HepG2 (cell line): ENCODE data around the gene GALNT18. TPM values are rescaled to one million over a fixed set of nuclear protein-coding genes. Genes with fewer than 3 reads are reported as not detected.

Experiments
- ATAC-seq: fragments of 200-7000 bp; cut with Tn5 transposase; 3 replicates; pipeline ENCODE4 v1.9.1; 2020; ENCODE audit warnings: mild to moderate bottlenecking, moderate library complexity
- BruUV-seq: library from RNA; stranded (reverse); fragments of 400-500 nt; replicated peaks from 2 replicates; lab custom pipeline; 2021; lab: Mats Ljungman, UMichigan
- CTCF ChIA-PET: fragments of 300-600 bp; formaldehyde crosslinking; extraction: SDS; loops from one replicate; lab custom pipeline; 2021; ENCODE audit warnings: low total read pairs, inconsistent platforms, low intra/inter-chr PET ratio; lab: Yijun Ruan, JAX
- POLR2A ChIA-PET: fragments of 350-600 bp; sonication (Branson Sonifier 250); formaldehyde crosslinking; loops from one replicate; lab custom pipeline; 2020; ENCODE audit warnings: antibody characterized with exemption, inconsistent platforms; lab: Yijun Ruan, JAX
- DNase-seq: peaks from one replicate; pipeline ENCODE4 v3.0.0-alpha.2; 2015; ENCODE audit warnings: low spot score
- FAIRE-seq: peaks from 3 replicates; lab custom pipeline; 2011; peaks lifted over from hg19 to GRCh38; lab: Jason Lieb, UNC
- H2AFZ ChIP-seq: one replicate; pipeline ENCODE4 v1.6.1; 2011; ENCODE audit warnings: low read length, inconsistent platforms
- H3K27ac ChIP-seq: fragments of 300-600 bp; 3 replicates; pipeline ENCODE4 v1.8.0; 2011; ENCODE audit warnings: mixed run types, mild to moderate bottlenecking, mixed read lengths, low read length, inconsistent platforms; ENCODE audit not compliant: insufficient read depth; ENCODE audit errors: extremely low read length
- H3K27me3 ChIP-seq, 2 experiments: fragments of 200-600 bp in 1 of 2; 2 replicates in 1 of 2; 3 replicates in 1 of 2; pipeline versions ENCODE4 v1.6.0 to v1.8.0; 2011; ENCODE audit warnings: low read length in 2 of 2, mild to moderate bottlenecking in 2 of 2, moderate library complexity in 2 of 2, inconsistent platforms in 1 of 2; ENCODE audit not compliant: insufficient read depth in 2 of 2, control insufficient read depth in 1 of 2
- H3K36me3 ChIP-seq, 2 experiments: fragments of 200-600 bp in 1 of 2; replicated peaks in 1 of 2; 2 replicates in 1 of 2; 3 replicates in 1 of 2; pipeline versions ENCODE4 v1.5.1 to v1.8.0; 2011; ENCODE audit warnings: low read length in 2 of 2, inconsistent platforms in 1 of 2; ENCODE audit not compliant: insufficient read depth in 2 of 2, control insufficient read depth in 1 of 2
- H3K4me1 ChIP-seq: 2 replicates; pipeline ENCODE4 v1.5.1; 2012; ENCODE audit warnings: low read length, inconsistent platforms; ENCODE audit not compliant: insufficient read depth
- H3K4me2 ChIP-seq: 2 replicates; pipeline ENCODE4 v1.6.0; 2011; ENCODE audit warnings: low read depth, low read length, inconsistent platforms
- H3K4me3 ChIP-seq, 3 experiments: fragments of 200-600 bp in 1 of 3; sonication (generic), shearing (Covaris generic) in 1 of 3; replicated peaks in 1 of 3; 2 replicates each; pipeline ENCODE4 v1.5.1; 2011 to 2016; ENCODE audit warnings: low read length in 3 of 3, inconsistent platforms in 2 of 3, low read depth in 2 of 3, mild to moderate bottlenecking in 2 of 3, control low read depth in 1 of 3, mixed read lengths in 1 of 3; ENCODE audit not compliant: insufficient read depth in 1 of 3
- H3K79me2 ChIP-seq: one replicate; pipeline ENCODE4 v1.6.1; 2011; ENCODE audit warnings: low read length, inconsistent platforms; ENCODE audit not compliant: insufficient read depth
- H3K9ac ChIP-seq: 2 replicates; pipeline ENCODE4 v1.6.0; 2011; ENCODE audit warnings: mild to moderate bottlenecking, low read depth, low read length, inconsistent platforms; ENCODE audit not compliant: insufficient read depth
- H3K9me3 ChIP-seq: 2 replicates; pipeline ENCODE4 v1.5.1; 2012; ENCODE audit warnings: mild to moderate bottlenecking, low read length
- H4K20me1 ChIP-seq: 2 replicates; pipeline ENCODE4 v1.6.0; 2011; ENCODE audit warnings: inconsistent platforms, mild to moderate bottlenecking, low read length, moderate library complexity; ENCODE audit not compliant: insufficient read depth
- FOXA1 ChIP-seq, 2 experiments: fragments of 450-650 bp in 1 of 2; sonication (generic) in 1 of 2; formaldehyde crosslinking in 1 of 2; IDR thresholded peaks; 2 replicates each; pipeline versions ENCODE4 v1.4.0 to v1.6.1; 2016 to 2020; ENCODE audit warnings: missing genetic modification reagents in 1 of 2
- GATAD1 ChIP-seq: IDR thresholded peaks from 2 replicates; pipeline ENCODE4 v1.6.1; 2016; ENCODE audit warnings: missing genetic modification reagents, missing compliant biosample characterization
- HMGA1 ChIP-seq: sonication (generic); formaldehyde crosslinking; conservative IDR thresholded peaks from 2 replicates; pipeline ENCODE4 v1.4.0; 2020; ENCODE audit warnings: missing genetic modification reagents
- ZNF234 ChIP-seq: sonication (generic); formaldehyde crosslinking; conservative IDR thresholded peaks from 2 replicates; pipeline ENCODE4 v1.5.1; 2020; ENCODE audit warnings: mild to moderate bottlenecking, missing genetic modification reagents
- ZNF652 ChIP-seq: IDR thresholded peaks from 2 replicates; pipeline ENCODE4 v1.6.1; 2016; ENCODE audit warnings: low read depth, borderline replicate concordance
- ZNF7 ChIP-seq: IDR thresholded peaks from 2 replicates; pipeline ENCODE4 v1.6.1; 2016; ENCODE audit warnings: missing biosample characterization, missing genetic modification reagents
- ZNF704 ChIP-seq: sonication (generic); formaldehyde crosslinking; IDR thresholded peaks from 2 replicates; pipeline ENCODE4 v1.8.1; 2023; ENCODE audit warnings: mild to moderate bottlenecking, inconsistent platforms, moderate library complexity, missing genetic modification reagents, borderline replicate concordance
- ZNF713 ChIP-seq: sonication (generic); formaldehyde crosslinking; IDR thresholded peaks from 2 replicates; pipeline ENCODE4 v1.4.0; 2020; ENCODE audit warnings: mild to moderate bottlenecking, missing genetic modification reagents
- WGBS: methylation state at CpG from one replicate; pipeline ENCODE4 v1.1.6; 2017; ENCODE audit warnings: low lambda C conversion rate; 5-methylcytosine and 5-hydroxymethylcytosine counted together
- in situ Hi-C: cut with HindIII; loops from 2 replicates; pipeline ENCODE4 v1.10.0; 2017; ENCODE audit warnings: low pct_unique_long_range_greater_than_20kb; ENCODE audit not compliant: extremely low pct_ligation_motif_present
- intact Hi-C: fragments of 100-400 bp; cut with micrococcal nuclease; formaldehyde crosslinking; loops from one replicate; pipeline ENCODE4 v1.10.0; 2022; ENCODE audit not compliant: unreplicated experiment
- polyA plus RNA-seq, 8 experiments: library from polyadenylated mRNA; depleted of rRNA in 3 of 8; stranded (reverse) in 7 of 8; unstranded in 1 of 8; fragments of >200 nt; fragmentation: Illumina TruSeq in 4 of 8; extraction: Trizol in 4 of 8; gene quantifications; 2 replicates each; pipeline versions ENCODE4 v1.2.1 to v1.2.3, GENCODE V29; 2011 to 2016; ENCODE audit warnings: low read depth in 4 of 8, missing spikeins in 1 of 8, mixed read lengths in 1 of 8; ENCODE audit not compliant: insufficient read depth in 1 of 8
- total RNA-seq, 5 experiments: library from RNA; depleted of rRNA; stranded (reverse); fragments of >200 nt; fragmentation: Illumina TruSeq; extraction: Trizol; gene quantifications; 2 replicates each; pipeline ENCODE4 v1.2.3, GENCODE V29; 2016; ENCODE audit warnings: low read depth in 1 of 5

The GALNT18 gene
- total and polyA plus RNA-seq, 2 of the 13 experiments (the other 11 are each of a cell fraction or from before 2014, with no cell fraction given), result 0.11 TPM; not detected in 1

GRCh38 chr11:11372461-11372860 is 249.3 kb downstream of the GALNT18 start:
- Histone ChIP-seq H3K9me3 (no peaks in the 10 kb centered on the region), H3K4me2 (no peak overlapping the region), H3K4me3 (no peak overlapping the region), H3K36me3 (no peaks in the 10 kb centered on the region), H2AFZ (no peak overlapping the region), H3K9ac (no peak overlapping the region), H3K79me2 (no peaks in the 10 kb centered on the region), H3K27me3 (peaks cover 0 to 2% of the 10 kb centered on the region in 2 experiments; a peak in 3 of 5 replicates), H3K4me1 (no peaks in the 10 kb centered on the region), H4K20me1 (no peaks in the 10 kb centered on the region), H3K27ac (no peak overlapping the region)
- FAIRE-seq, result no peak
- intact Hi-C loops (no loop called here), in situ Hi-C loops (no loop called here)
- POLR2A ChIA-PET, result no interaction called here
- CTCF ChIA-PET, result no interaction called here
- 51% methylated on average over 5 of the region's 8 CpGs for WGBS
- no peak for DNase-seq
- no TSS peak for BruUV-seq
- no peak for TF ChIP-seq GATAD1 (CRISPR knock-in tag)
- TF ChIP-seq ZNF704 (CRISPR knock-in tag), result no peak
- TF ChIP-seq ZNF652 (CRISPR knock-in tag), result no peak
- no peak for TF ChIP-seq ZNF7 (CRISPR knock-in tag)
- TF ChIP-seq HMGA1 (CRISPR knock-in tag), result no peak
- no peak for TF ChIP-seq FOXA1 (IDR thresholded peaks at IDR 0.05)
- no peak for TF ChIP-seq FOXA1 (CRISPR knock-in tag; IDR thresholded peaks at IDR 0.05)
- no peak for ATAC-seq

DNA sequence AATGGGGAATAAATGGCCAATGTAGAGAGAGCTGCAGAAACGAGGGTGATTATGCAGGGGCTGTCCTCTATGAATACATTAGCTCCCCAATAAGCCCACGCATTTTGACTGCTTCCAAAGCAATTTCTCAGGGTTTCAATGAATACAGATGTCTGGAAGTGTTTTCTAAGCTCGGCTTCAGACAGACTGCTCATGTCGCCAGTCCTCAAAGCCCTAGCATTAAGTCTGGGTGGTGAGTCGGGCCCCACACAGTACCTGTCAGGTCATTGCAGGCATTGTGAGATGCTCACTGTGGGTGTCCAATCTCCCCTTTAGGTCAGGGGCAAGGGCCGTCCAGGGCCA is 250.9 kb downstream of the GALNT18 start:
- H3K27ac ChIP-seq, result no peak overlapping the region
- H3K9ac ChIP-seq, result no peak overlapping the region
- H2AFZ ChIP-seq, result no peak overlapping the region
- WGBS, result 16% methylated on average over 3 of the region's 6 CpGs
- no peaks in the 10 kb centered on the region for H4K20me1 ChIP-seq
- in situ Hi-C loops, result no loop called here
- intact Hi-C loops, result no loop called here
- BruUV-seq, result no TSS peak
- H3K4me3 ChIP-seq, result no peak overlapping the region
- no peaks in the 10 kb centered on the region for H3K9me3 ChIP-seq
- H3K36me3 ChIP-seq, result no peaks in the 10 kb centered on the region
- H3K4me1 ChIP-seq, result no peaks in the 10 kb centered on the region
- POLR2A ChIA-PET, result no interaction called here
- no peak for TF ChIP-seq ZNF713 (CRISPR knock-in tag)
- TF ChIP-seq ZNF234 (CRISPR knock-in tag), result no peak
- TF ChIP-seq, all 625 proteins: peak for 0
- no peak for FAIRE-seq
- no peak for ATAC-seq
- CTCF ChIA-PET, result no interaction called here
- peaks cover 0 to 2% of the 10 kb centered on the region in 2 experiments; a peak in 2 of 5 replicates for H3K27me3 ChIP-seq
- no peak for DNase-seq
- no peaks in the 10 kb centered on the region for H3K79me2 ChIP-seq
- H3K4me2 ChIP-seq, result no peak overlapping the region
